Mucosa of descending colon (tissue), 3 donors: Measurements from ENCODE around the gene WBP2NL. TPM values are rescaled to one million over a fixed set of nuclear protein-coding genes. Genes with fewer than 3 reads are reported as not detected.
"Not testable (repeated sequence)": the region's sequence is repeated elsewhere in the genome, so short reads cannot be mapped to it uniquely, and the experiment has no call there.

Experiments used
- ATAC-seq: fragments of 200-7000 bp; cut with Tn5 transposase; one replicate; pipeline ENCODE4 v1.9.1; 2020; ENCODE audit warnings: mild to moderate bottlenecking, moderate library complexity
- DNase-seq, 3 donors: peaks; one replicate each; pipeline ENCODE4 v3.0.0-alpha.2; 2020
- H3K36me3 ChIP-seq: fragments of 200-600 bp; one replicate; pipeline ENCODE4 v1.8.0; 2021; ENCODE audit warnings: low read depth, mild to moderate bottlenecking
- H3K4me1 ChIP-seq: fragments of 200-600 bp; one replicate; pipeline ENCODE4 v1.8.0; 2021; ENCODE audit warnings: low read depth, mild to moderate bottlenecking
- H3K4me3 ChIP-seq: fragments of 200-600 bp; one replicate; pipeline ENCODE4 v1.8.0; 2021; ENCODE audit warnings: mild to moderate bottlenecking
- H3K9me3 ChIP-seq: fragments of 200-600 bp; one replicate; pipeline ENCODE4 v1.8.0; 2021; ENCODE audit warnings: mild to moderate bottlenecking
- CTCF ChIP-seq: fragments of 200-600 bp; IDR thresholded peaks from one replicate; pipeline ENCODE4 v1.8.0; 2022; ENCODE audit warnings: antibody characterized with exemption, mild to moderate bottlenecking
- intact Hi-C, 2 donors: fragments of 100-400 bp; cut with DNase I in 1 of 2; cut with micrococcal nuclease in 1 of 2; formaldehyde crosslinking; loops; one replicate each; pipeline versions ENCODE4 v1.11.0 to v1.11.1; 2022; cut with DNase I, micrococcal nuclease
- long read RNA-seq, 2 donors: library from polyadenylated mRNA; unstranded; transcript quantifications; one replicate each; pipeline ENCODE4 v2.0.0, GENCODE V29; 2019 to 2021
- total RNA-seq, 3 donors: library from RNA; stranded (reverse); fragmentation: NEBNext Ultra II Directional in 2 of 3; extraction: Animal tissue kit (Norgen Biotek cat#: 25700) in 2 of 3; gene quantifications; one replicate each; pipeline versions ENCODE4 v1.2.1 to v1.2.4, GENCODE V29; 2021 to 2023
- donor health status: DM: no; HTN: no; CAD: no; lungs with moderate emphysema.
- donor health status: DM: no; HTN: no; CAD: no.
- donor health status: DM: no; HTN: yes; CAD: no.

WBP2NL gene
- total RNA-seq: 1 to 10 TPM in 2 of 3 donors, under 1 TPM in 1; 0.63 to 3.7 (median 1.8) TPM
- long read RNA-seq, donor 1, partial matches to known transcripts: 0 of 7 reads
- long read RNA-seq, donor 1, other reads (novel, unspliced or antisense): 7 of 7 reads
- long read RNA-seq, donor 2: 0 reads

GRCh38 chr22:41998361-41999261, at the start of gene WBP2NL:
WBP2NL (plus strand) TSS chr22:41998788; CDS start chr22:41998819, 31 bp downstream.
- intact Hi-C loops: no loop called here
- peak; percentile 99 for ATAC-seq
- peaks cover 5% of the 10 kb centered on the region for H3K4me1 ChIP-seq
- H3K36me3 ChIP-seq: no peaks in the 10 kb centered on the region
- DNase-seq: peak; percentile 91 to 93 (median 91)
- no peaks in the 10 kb centered on the region for H3K9me3 ChIP-seq
- H3K4me3 ChIP-seq: peak within 1 kb of the TSS; percentile 7
- no peak for TF ChIP-seq CTCF

- not testable (repeated sequence) for DNase-seq, H3K4me1 ChIP-seq, ATAC-seq, H3K9me3 ChIP-seq, H3K36me3 ChIP-seq, H3K4me3 ChIP-seq
- intact Hi-C loops: loop anchor here in 1 of 2 donors (10.0 kb wide), 2 partner anchors 204 to 254 kb away; partner anchors contain the start of gene MEI1
Measured at GRCh38 chr22:41948928-41949296, 49.7 kb upstream of the WBP2NL start.

- intact Hi-C loops: loop anchor here in 1 of 2 donors (10.0 kb wide), 2 partner anchors 205 to 255 kb away; partner anchors contain the start of gene MEI1
- Histone ChIP-seq H3K36me3 (no peaks in the 10 kb centered on the region), H3K4me1 (peaks cover 3% of the 10 kb centered on the region), H3K4me3 (no peak overlapping the region), H3K9me3 (no peaks in the 10 kb centered on the region)
- TF ChIP-seq CTCF: no peak
- ATAC-seq (no peak), DNase-seq (no peak)
Measured at GRCh38 chr22:41949297-41949965, 49.2 kb upstream of the WBP2NL start.

- ATAC-seq (no peak), DNase-seq (no peak)
Measured at GRCh38 chr22:41951898-41952474, 46.6 kb upstream of the WBP2NL start, which contains the start of gene SMIM45. SMIM45 (plus strand) TSS chr22:41952150.

GRCh38 chr22:41952713-41953112, 45.9 kb upstream of the WBP2NL start:
- no peak for ATAC-seq
- no peak for TF ChIP-seq CTCF

More at GRCh38 chr22:41951898-41952474, 46.6 kb upstream of the WBP2NL start, which contains the start of gene SMIM45:
- Histone ChIP-seq H3K36me3 (no peaks in the 10 kb centered on the region), H3K9me3 (no peaks in the 10 kb centered on the region), H3K4me1 (no peaks in the 10 kb centered on the region), H3K4me3 (no peak within 1 kb of the TSS)
- intact Hi-C loops: no loop called here
- TF ChIP-seq CTCF: no peak

More at GRCh38 chr22:41952713-41953112, 45.9 kb upstream of the WBP2NL start:
- Histone ChIP-seq H3K4me3 (no peak overlapping the region), H3K4me1 (no peaks in the 10 kb centered on the region), H3K9me3 (no peaks in the 10 kb centered on the region), H3K36me3 (no peaks in the 10 kb centered on the region)
- DNase-seq: no peak
- intact Hi-C loops: no loop called here
